Forelimb muscle (tissue), 1 donor: ENCODE data around the gene EPB41L4A. TPM values are rescaled to one million over a fixed set of nuclear protein-coding genes. Genes with fewer than 3 reads are reported as not detected.
"Not testable (repeated sequence)": the region's sequence is repeated elsewhere in the genome, so short reads cannot be mapped to it uniquely, and the experiment has no call there.

Experiments used
- DNase-seq: peaks from one replicate; pipeline ENCODE4 v3.0.0-alpha.2; 2013; ENCODE audit warnings: low read depth
- polyA plus RNA-seq: library from polyadenylated mRNA; unstranded; fragments of 120-200 nt; gene quantifications from one replicate; pipeline ENCODE4 v1.2.1, GENCODE V29; 2013; ENCODE audit not compliant: insufficient read length

EPB41L4A gene
- polyA plus RNA-seq, 1 donor = 5.2 TPM

- DNase-seq = no peak
Measured at GRCh38 chr5:112403069-112403468, 16.0 kb downstream of the EPB41L4A start.

DNA sequence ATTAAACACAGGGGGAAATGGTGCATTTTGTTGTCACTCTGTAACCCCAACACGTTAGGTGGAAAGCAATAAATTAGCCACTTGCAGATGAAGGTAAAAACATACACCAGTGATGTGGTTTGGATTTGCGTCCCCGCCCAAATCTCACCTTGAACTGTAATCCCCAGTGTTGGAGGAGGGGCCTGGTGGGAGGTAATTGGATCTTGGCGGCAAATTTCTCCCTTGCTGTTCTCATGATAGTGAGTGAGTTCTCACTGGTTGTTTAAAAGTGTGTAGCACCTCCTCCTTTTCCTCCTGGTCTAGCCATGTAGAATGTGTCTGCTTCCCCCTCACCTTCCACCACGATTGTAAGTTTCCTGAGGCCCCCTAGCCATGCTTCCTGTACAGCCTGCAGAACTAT lies 17.2 kb downstream of the EPB41L4A start:
- no peak for DNase-seq

DNA sequence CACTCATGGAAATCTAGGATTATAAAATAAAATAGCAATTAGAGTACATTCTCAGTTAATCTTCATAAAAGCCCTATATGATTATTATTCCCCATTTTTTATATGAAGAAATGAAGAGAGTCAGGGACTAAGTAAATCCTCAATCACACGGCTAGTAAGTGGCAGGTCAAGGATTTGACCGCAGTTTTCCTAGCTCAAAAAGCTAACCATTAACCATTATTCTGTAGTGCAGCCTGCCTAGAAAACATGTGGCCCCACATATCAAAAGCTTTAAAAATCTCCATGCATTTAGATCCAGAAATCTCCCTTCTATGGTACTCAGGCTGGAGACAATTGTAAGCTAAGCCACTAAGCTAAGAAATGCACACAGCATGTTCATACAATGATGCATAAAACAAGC lies 21.4 kb downstream of the EPB41L4A start:
- no peak for DNase-seq

GRCh38 chr5:112396430-112396829 lies 22.6 kb downstream of the EPB41L4A start:
- DNase-seq = no peak

GRCh38 chr5:112395299-112395698 lies 23.8 kb downstream of the EPB41L4A start:
- DNase-seq = not testable (repeated sequence)

- DNase-seq = no peak
Measured at GRCh38 chr5:112390327-112390726, 28.8 kb downstream of the EPB41L4A start.

DNA sequence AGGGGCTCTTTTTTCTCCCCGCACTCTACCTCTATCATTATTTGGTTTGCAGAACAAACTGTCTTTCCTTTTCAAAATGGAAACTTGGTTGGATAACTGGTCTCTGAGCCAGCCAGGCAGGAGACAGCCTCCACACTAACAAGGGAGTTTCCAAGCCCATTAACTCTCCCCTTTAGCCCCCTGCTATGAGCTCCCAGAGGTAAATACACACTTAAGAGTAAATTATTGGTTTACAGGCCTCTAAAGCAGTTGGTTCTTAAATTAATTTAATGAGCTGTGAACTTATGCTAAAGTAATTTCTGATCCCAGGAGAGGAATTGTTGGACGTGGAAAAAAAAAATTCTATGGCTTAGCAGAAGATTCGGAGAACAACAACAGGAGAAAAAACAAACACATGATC lies 30.3 kb downstream of the EPB41L4A start:
- no peak for DNase-seq

- no peak for DNase-seq
Measured at GRCh38 chr5:112388074-112388473, 31.0 kb downstream of the EPB41L4A start.

GRCh38 chr5:112386766-112387165 lies 32.3 kb downstream of the EPB41L4A start:
- no peak for DNase-seq

DNA sequence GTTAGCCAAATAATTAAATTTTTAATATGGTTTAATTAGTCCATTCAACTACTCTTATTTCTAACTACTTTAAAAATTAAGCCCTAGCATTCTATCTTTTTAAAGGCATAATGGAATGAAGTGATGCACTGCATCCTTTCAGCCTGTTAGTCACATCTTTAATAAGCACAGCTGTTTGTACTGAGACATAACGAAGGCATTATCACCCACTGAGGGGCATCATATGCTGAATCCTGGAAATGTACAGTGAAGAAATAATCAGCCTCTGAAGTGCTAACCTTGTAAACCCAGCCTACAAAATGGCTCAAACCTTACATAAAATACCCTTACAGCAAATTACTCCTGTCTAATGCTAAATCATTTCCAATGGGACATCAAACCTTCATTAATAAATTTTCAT lies 33.1 kb downstream of the EPB41L4A start:
- no peak for DNase-seq

- DNase-seq = no peak
Measured at GRCh38 chr5:112385566-112385965, 33.5 kb downstream of the EPB41L4A start.

DNA sequence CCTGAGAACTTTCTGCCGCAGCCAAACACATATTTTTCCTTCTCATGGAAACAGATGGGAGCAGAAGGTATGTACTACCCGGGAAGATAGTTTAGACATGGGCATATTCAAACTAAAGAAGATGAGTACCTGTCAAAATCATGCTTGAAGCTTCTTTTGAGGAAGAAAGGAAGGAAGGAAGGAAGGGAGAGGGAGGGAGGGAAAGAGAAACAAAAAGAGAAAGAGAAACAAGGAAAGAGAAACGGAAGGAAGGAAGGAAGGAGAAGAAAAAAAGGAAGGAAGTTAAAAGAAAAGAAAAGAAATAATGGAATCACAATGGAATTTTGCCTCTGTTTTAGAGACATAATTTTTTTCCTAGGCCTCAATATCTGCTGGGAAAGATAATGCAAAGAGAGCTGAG lies 34.6 kb downstream of the EPB41L4A start:
- no peak for DNase-seq

DNA sequence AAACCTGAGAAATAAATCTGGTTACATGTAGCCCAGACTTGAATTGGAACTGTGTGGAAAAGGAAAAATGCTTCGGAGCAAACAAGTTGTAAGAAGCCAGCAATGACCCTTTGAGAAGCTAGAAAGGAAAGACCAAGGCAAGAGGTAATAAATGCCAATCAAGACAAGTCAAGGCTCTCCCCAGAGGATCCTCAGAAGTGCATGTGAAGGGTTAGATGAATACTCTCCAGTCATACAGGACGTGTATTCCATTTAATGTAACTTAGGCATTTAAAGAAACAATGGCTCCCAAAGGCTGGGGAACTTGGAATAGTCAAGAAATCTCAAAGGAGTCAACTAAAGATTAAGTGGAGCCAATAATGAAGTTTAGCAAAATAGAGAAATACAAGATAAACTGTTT lies 36.2 kb downstream of the EPB41L4A start:
- no peak for DNase-seq

GRCh38 chr5:112381521-112381920 lies 37.6 kb downstream of the EPB41L4A start:
- no peak for DNase-seq

DNA sequence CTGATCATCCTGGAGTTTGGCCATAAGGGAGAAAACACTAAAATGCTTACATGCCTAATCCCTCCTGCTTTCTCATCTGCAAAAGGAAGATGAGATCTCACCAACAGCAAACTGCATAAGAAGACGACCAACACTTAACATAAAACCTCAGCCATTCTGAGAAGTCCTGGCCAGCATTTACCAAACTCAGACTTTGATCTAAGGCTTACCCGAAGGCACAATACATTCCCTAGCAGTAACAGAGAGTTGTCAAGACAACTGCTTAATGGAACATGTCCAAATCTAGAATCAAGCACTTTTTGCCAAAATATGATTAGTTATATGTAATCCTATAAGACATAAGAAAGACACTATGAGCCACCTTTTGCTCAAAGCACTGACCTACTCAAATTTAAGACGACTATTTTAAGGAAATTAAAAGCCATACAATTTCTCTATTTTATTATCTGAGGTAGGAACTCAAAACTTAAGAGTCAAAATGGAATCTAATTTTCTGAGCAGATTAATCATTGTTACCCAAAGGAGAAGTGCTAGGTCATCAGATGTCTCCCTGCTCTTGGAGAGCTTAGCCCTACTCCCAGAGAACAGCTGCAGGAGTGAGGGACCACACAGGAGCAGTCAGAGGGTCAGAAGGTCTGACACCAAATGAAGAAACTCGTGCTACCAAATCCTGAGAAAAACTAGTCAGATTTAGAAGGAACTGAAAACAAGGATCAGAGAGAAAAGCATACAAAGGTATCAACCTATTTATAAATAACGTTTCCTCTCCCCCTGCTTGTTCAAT lies 39.3 kb downstream of the EPB41L4A start:
- DNase-seq = no peak

DNA sequence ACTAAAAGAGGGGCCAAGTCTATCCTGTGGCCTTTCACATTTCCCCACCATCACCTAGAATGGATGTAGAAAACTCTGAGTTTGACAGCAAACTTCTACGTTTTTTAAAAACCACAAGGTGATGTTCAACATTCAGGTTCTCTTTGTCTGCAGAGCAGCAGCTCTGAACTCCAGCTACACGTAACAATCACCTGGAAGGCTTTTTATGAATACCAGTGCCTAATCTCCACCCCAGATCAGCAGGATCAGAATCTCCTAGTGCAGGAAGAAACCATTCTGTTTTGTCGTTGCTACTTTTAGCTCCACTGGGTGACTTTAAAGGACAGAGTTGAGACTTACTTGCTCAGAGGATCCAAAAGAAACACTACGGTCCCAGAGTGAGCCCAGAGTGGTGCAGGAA lies 44.3 kb downstream of the EPB41L4A start:
- no peak for DNase-seq

GRCh38 chr5:112374356-112374755 lies 44.7 kb downstream of the EPB41L4A start:
- no peak for DNase-seq

- no peak for DNase-seq
Measured at GRCh38 chr5:112373885-112374284, 45.2 kb downstream of the EPB41L4A start.

DNA sequence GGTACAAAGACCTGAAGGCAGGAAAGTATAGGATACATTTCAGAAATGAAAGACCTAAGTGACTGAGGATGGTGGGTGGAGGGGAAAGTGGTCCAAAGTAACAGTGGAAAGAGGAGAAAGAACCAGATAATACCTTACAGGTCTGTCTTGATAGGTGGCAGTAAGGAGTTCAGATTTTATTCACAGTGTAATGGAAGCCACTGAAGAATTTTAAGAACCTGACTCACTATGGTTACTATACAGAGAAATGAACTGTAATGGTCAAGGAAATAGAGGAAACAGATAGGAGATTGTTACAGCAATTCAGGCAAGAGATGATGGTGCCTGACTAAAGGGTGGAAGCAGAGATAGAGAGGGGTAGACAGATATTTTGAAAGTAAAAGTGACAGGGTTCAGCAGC lies 46.5 kb downstream of the EPB41L4A start:
- no peak for DNase-seq

DNA sequence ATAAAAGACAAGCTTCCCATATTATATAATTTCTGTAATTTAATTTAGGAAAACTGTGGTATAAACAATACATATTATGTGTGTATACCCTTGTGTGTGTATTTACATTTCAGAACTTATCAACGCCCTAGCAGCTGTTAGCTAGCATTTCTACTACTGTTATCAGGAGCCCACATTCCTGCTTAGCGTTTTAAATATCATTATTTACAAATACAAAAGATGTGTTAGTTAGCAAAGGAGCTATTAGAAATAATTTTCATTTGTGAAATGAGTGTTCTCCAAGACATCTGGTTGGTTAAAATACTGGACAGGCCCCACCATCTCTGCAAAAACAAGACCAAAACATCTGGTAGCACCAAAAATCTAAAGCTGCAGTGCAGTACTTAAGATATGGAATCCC lies 48.0 kb downstream of the EPB41L4A start:
- no peak for DNase-seq

DNA sequence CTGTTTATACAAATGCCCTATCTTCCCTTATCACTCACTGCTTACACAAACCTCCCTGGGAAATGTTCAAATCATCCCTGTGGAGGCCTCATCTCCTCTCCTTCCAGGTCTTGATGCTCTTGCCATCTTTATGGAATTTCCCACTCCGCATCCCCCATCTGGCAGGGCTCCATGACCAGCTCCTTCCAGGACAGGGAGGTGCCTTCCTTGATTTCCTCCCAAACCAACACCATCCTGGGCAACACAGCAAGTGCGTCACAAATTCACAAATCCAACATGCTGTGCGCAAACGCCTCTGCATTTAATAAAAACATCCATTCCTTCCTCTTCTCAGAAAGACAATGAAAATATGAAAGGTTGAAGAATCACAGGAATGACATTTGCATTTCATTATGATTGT lies 51.7 kb downstream of the EPB41L4A start:
- no peak for DNase-seq

- no peak for DNase-seq
Measured at GRCh38 chr5:112366987-112367386, 52.1 kb downstream of the EPB41L4A start.

DNA sequence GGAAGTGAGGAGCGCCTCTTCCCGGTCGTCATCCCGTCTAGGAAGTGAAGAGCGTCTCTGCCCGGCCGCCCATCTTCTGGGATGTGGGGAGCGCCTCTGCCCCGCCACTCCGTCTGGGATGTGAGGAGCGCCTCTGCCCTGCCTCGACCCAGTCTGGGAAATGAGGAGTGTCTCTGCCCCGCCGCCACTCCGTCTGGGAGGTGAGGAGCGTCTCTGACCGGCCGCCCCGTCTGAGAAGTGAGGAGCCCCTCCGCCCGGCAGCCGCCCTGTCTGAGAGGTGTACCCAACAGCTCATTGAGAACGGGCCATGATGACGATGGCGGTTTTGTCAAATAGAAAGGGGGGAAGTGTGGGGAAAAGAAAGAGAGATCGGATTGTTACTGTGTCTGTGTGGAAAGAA lies 58.3 kb downstream of the EPB41L4A start:
- DNase-seq = not testable (repeated sequence)
